Erythroblast (primary cell): ENCODE measurements around the gene BET1.

Experiments used
- GATA1 ChIP-seq: IDR thresholded peaks from 2 replicates; pipeline ENCODE4 v1.6.1; 2011; ENCODE audit warnings: low read depth, mild to moderate bottlenecking, control low read depth, low read length, moderate library complexity
- POLR2A ChIP-seq: IDR thresholded peaks from 2 replicates; pipeline ENCODE4 v1.6.1; 2011; ENCODE audit warnings: mild to moderate bottlenecking, low read length

DNA sequence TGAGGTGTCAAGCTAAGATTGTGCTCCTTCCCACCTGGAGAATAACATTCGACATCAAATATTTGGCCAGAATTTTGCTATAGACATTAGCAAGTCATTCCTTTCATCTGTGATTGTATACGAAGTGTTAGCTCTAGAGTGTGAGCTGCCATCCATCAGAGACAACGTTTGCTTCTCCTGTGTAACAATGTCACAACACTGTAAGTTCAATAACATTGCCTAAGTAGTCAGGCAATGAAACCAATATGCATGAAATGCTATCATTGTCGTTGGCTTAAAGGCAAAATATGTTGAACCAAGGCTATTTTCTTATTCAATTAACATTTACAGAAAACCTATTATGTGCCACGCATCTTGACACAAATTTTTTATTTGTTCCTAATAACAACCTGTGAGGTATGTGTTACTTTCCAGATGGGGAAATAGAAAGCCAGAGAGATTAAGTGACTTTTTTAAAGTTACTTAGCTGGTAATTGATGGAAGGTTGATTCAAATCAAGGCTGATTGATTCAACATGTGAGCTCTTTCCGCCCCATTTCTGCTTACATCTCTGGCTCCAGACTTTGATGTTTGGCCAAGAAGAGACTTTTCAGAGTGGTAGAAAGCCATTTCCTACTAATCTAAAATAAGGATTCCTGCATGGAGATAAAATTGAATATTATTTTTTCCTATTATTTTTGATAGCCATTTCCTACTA, 32.0 kb downstream of the BET1 start:
- TF ChIP-seq POLR2A (no peak), GATA1 (no peak)
